Astrocyte (in vitro differentiated cells and primary cell): ENCODE data around the gene PCCB. TPM values are rescaled to one million over a fixed set of nuclear protein-coding genes. Genes with fewer than 3 reads are reported as not detected.

Experiments
- DNase-seq: peaks from one replicate; pipeline ENCODE4 v3.0.0-alpha.2; 2010; ENCODE audit warnings: low read depth
- FAIRE-seq: peaks from 2 replicates; lab custom pipeline; 2011; peaks lifted over from hg19 to GRCh38; lab: Jason Lieb, UNC
- H2AFZ ChIP-seq: 2 replicates; pipeline ENCODE4 v1.6.0; 2012; ENCODE audit warnings: low read depth, low read length, inconsistent platforms
- H3K27ac ChIP-seq: 2 replicates; pipeline ENCODE4 v1.5.1; 2011; ENCODE audit warnings: low read depth, low read length, inconsistent platforms
- H3K27me3 ChIP-seq: 2 replicates; pipeline ENCODE4 v1.6.0; 2011; ENCODE audit warnings: low read length, inconsistent platforms; ENCODE audit not compliant: insufficient read depth
- H3K36me3 ChIP-seq: 2 replicates; pipeline ENCODE4 v1.5.1; 2011; ENCODE audit warnings: low read length, inconsistent platforms; ENCODE audit not compliant: insufficient read depth
- H3K4me1 ChIP-seq: 2 replicates; pipeline ENCODE4 v1.5.1; 2011; ENCODE audit warnings: low read length, inconsistent platforms; ENCODE audit not compliant: insufficient read depth
- H3K4me2 ChIP-seq: 2 replicates; pipeline ENCODE4 v1.6.0; 2012; ENCODE audit warnings: low read length, inconsistent platforms
- H3K4me3 ChIP-seq: 2 replicates; pipeline ENCODE4 v1.5.1; 2011; ENCODE audit warnings: low read depth, mild to moderate bottlenecking, low read length, inconsistent platforms; ENCODE audit not compliant: insufficient read depth
- H3K79me2 ChIP-seq: 2 replicates; pipeline ENCODE4 v1.6.0; 2012; ENCODE audit warnings: mild to moderate bottlenecking, low read length, inconsistent platforms; ENCODE audit not compliant: insufficient read depth
- H3K9ac ChIP-seq: 2 replicates; pipeline ENCODE4 v1.6.0; 2012; ENCODE audit warnings: mild to moderate bottlenecking, low read length, inconsistent platforms
- H3K9me3 ChIP-seq: 2 replicates; pipeline ENCODE4 v1.5.1; 2012; ENCODE audit warnings: low read depth, mild to moderate bottlenecking, low read length, inconsistent platforms; ENCODE audit not compliant: insufficient read depth
- H4K20me1 ChIP-seq: 2 replicates; pipeline ENCODE4 v1.6.0; 2012; ENCODE audit warnings: low read length, inconsistent platforms; ENCODE audit not compliant: insufficient read depth
- H3K27ac Mint-ChIP-seq: one replicate; pipeline ENCODE4 v1.8.0; 2021; ENCODE audit warnings: mild to moderate bottlenecking, mixed read lengths; ENCODE audit not compliant: unreplicated experiment
- H3K27me3 Mint-ChIP-seq: one replicate; pipeline ENCODE4 v1.8.0; 2021; ENCODE audit warnings: low read depth, mixed read lengths; ENCODE audit not compliant: unreplicated experiment
- H3K36me3 Mint-ChIP-seq: one replicate; pipeline ENCODE4 v1.8.0; 2021; ENCODE audit warnings: low read depth, mixed read lengths; ENCODE audit not compliant: unreplicated experiment
- H3K4me1 Mint-ChIP-seq: one replicate; pipeline ENCODE4 v1.8.0; 2021; ENCODE audit warnings: low read depth, mixed read lengths; ENCODE audit not compliant: unreplicated experiment
- H3K4me3 Mint-ChIP-seq: one replicate; pipeline ENCODE4 v1.8.0; 2021; ENCODE audit warnings: mild to moderate bottlenecking, moderate library complexity, mixed read lengths; ENCODE audit not compliant: unreplicated experiment
- H3K9me3 Mint-ChIP-seq: one replicate; pipeline ENCODE4 v1.8.0; 2021; ENCODE audit warnings: mild to moderate bottlenecking, mixed read lengths; ENCODE audit not compliant: unreplicated experiment
- CTCF ChIP-seq: IDR thresholded peaks from 2 replicates; pipeline ENCODE4 v1.5.1; 2011; ENCODE audit warnings: low read depth, mild to moderate bottlenecking, inconsistent platforms, low read length, moderate library complexity; ENCODE audit not compliant: insufficient read depth
- EZH2 ChIP-seq: IDR thresholded peaks from 2 replicates; pipeline ENCODE4 v1.6.1; 2012; ENCODE audit warnings: mild to moderate bottlenecking, low read length, inconsistent platforms; ENCODE audit not compliant: insufficient read depth
- total RNA-seq: library from RNA; stranded (reverse); gene quantifications from 2 replicates; pipeline ENCODE4 v1.2.1, GENCODE V29; 2021

The PCCB gene
- total RNA-seq, 1 donor from 2014 or later, result 41.3 TPM

- H3K4me1 Mint-ChIP-seq, result no peaks in the 10 kb centered on the region
- H3K27ac ChIP-seq, result no peak overlapping the region
- no peaks in the 10 kb centered on the region for H3K9me3 Mint-ChIP-seq
- peak; percentile 71 for FAIRE-seq
- H3K4me3 Mint-ChIP-seq, result no peak overlapping the region
- DNase-seq, result no peak
- H3K36me3 ChIP-seq, result no peaks in the 10 kb centered on the region
- no peak overlapping the region for H3K4me2 ChIP-seq
- H3K9me3 ChIP-seq, result no peaks in the 10 kb centered on the region
- no peak overlapping the region for H3K27ac Mint-ChIP-seq
- no peak for TF ChIP-seq CTCF
- TF ChIP-seq EZH2, result no peak
- no peak overlapping the region for H2AFZ ChIP-seq
- no peak overlapping the region for H3K4me3 ChIP-seq
- H3K36me3 Mint-ChIP-seq, result peaks cover 9% of the 10 kb centered on the region
- H3K79me2 ChIP-seq, result no peaks in the 10 kb centered on the region
- H3K9ac ChIP-seq, result no peak overlapping the region
- no peaks in the 10 kb centered on the region for H4K20me1 ChIP-seq
- H3K4me1 ChIP-seq, result no peaks in the 10 kb centered on the region
- H3K27me3 Mint-ChIP-seq, result no peaks in the 10 kb centered on the region
- no peaks in the 10 kb centered on the region for H3K27me3 ChIP-seq
These were observed 61.8 kb downstream of the PCCB start for GRCh38 chr3:136311968-136312367.

- Histone ChIP-seq H3K36me3 (no peaks in the 10 kb centered on the region), H3K27ac (no peak overlapping the region), H4K20me1 (no peaks in the 10 kb centered on the region), H3K4me2 (no peak overlapping the region), H3K79me2 (no peaks in the 10 kb centered on the region), H3K4me3 (no peak overlapping the region), H3K9me3 (no peaks in the 10 kb centered on the region), H2AFZ (no peak overlapping the region), H3K4me1 (no peaks in the 10 kb centered on the region), H3K27me3 (no peaks in the 10 kb centered on the region), H3K9ac (no peak overlapping the region)
- Mint-ChIP-seq H3K27me3 (no peaks in the 10 kb centered on the region), H3K4me3 (no peak overlapping the region), H3K9me3 (peaks cover 12% of the 10 kb centered on the region), H3K27ac (no peak overlapping the region), H3K36me3 (peaks cover 47% of the 10 kb centered on the region), H3K4me1 (no peaks in the 10 kb centered on the region)
- DNase-seq, result no peak
- FAIRE-seq, result no peak
- TF ChIP-seq EZH2, result no peak
- no peak for TF ChIP-seq CTCF
These were observed 76.2 kb downstream of the PCCB start for GRCh38 chr3:136326316-136326715.

- Histone ChIP-seq H3K36me3 (no peaks in the 10 kb centered on the region), H3K9me3 (no peaks in the 10 kb centered on the region), H3K79me2 (no peaks in the 10 kb centered on the region), H3K4me2 (no peak overlapping the region), H3K27me3 (no peaks in the 10 kb centered on the region), H3K4me1 (no peaks in the 10 kb centered on the region), H4K20me1 (no peaks in the 10 kb centered on the region), H3K9ac (no peak overlapping the region), H2AFZ (no peak overlapping the region), H3K27ac (no peak overlapping the region), H3K4me3 (no peak overlapping the region)
- DNase-seq (no peak), FAIRE-seq (no peak)
- H3K4me1 Mint-ChIP-seq, result peaks cover 4% of the 10 kb centered on the region
- peaks cover 42% of the 10 kb centered on the region for H3K36me3 Mint-ChIP-seq
- no peak overlapping the region for H3K4me3 Mint-ChIP-seq
- H3K27me3 Mint-ChIP-seq, result no peaks in the 10 kb centered on the region
- H3K27ac Mint-ChIP-seq, result no peak overlapping the region
- no peak for TF ChIP-seq EZH2
- H3K9me3 Mint-ChIP-seq, result peaks cover 7% of the 10 kb centered on the region
These were observed 77.5 kb downstream of the PCCB start for GRCh38 chr3:136327671-136328070.
